Natural killer cell (primary cell): ENCODE results near the gene SUSD1. TPM values are rescaled to one million over a fixed set of nuclear protein-coding genes. Genes with fewer than 3 reads are reported as not detected.

Source experiments
- ATAC-seq, 3 donors: fragments of 150-1000 bp in 2 of 3; fragments of 200-7000 bp in 1 of 3; cut with Tn5 transposase; 1 replicate in 1 of 3; 2 replicates in 2 of 3; pipeline ENCODE4 v1.10.0; 2021; ENCODE audit warnings: mild to moderate bottlenecking in 2 of 3, moderate library complexity in 2 of 3
- DNase-seq, 2 donors: peaks; one replicate each; pipeline versions ENCODE4 v3.0.0 to v3.0.0-alpha.2; 2013 to 2021; ENCODE audit warnings: mixed read lengths in 1 of 2
- H3K27ac ChIP-seq: one replicate; pipeline ENCODE4 v1.5.1; 2013; ENCODE audit warnings: mild to moderate bottlenecking, low read length
- H3K27me3 ChIP-seq: one replicate; pipeline ENCODE4 v1.6.1; 2013; ENCODE audit warnings: low read length; ENCODE audit not compliant: control insufficient read depth, insufficient read depth
- H3K36me3 ChIP-seq: one replicate; pipeline ENCODE4 v1.6.1; 2013; ENCODE audit warnings: low read length; ENCODE audit not compliant: control insufficient read depth, insufficient read depth
- H3K4me1 ChIP-seq: one replicate; pipeline ENCODE4 v1.6.1; 2013; ENCODE audit warnings: low read length; ENCODE audit not compliant: control insufficient read depth, insufficient read depth
- H3K4me3 ChIP-seq: one replicate; pipeline ENCODE4 v1.5.1; 2013; ENCODE audit warnings: low read length
- H3K9me3 ChIP-seq: one replicate; pipeline ENCODE4 v1.6.1; 2013; ENCODE audit warnings: low read length; ENCODE audit not compliant: control insufficient read depth, insufficient read depth
- H3K27ac Mint-ChIP-seq, 2 donors: one replicate each; pipeline ENCODE4 v1.8.0; 2022; ENCODE audit warnings: mild to moderate bottlenecking in 2 of 2, mixed read lengths in 2 of 2, moderate library complexity in 1 of 2
- H3K27me3 Mint-ChIP-seq, 2 donors: one replicate each; pipeline ENCODE4 v1.8.0; 2022; ENCODE audit warnings: low read depth in 2 of 2, mixed read lengths in 2 of 2
- H3K36me3 Mint-ChIP-seq: one replicate; pipeline ENCODE4 v1.8.0; 2022; ENCODE audit warnings: mixed read lengths
- H3K4me1 Mint-ChIP-seq, 2 donors: one replicate each; pipeline ENCODE4 v1.8.0; 2022; ENCODE audit warnings: mixed read lengths in 2 of 2
- H3K4me3 Mint-ChIP-seq: one replicate; pipeline ENCODE4 v1.8.0; 2022; ENCODE audit warnings: mild to moderate bottlenecking, moderate library complexity, mixed read lengths
- H3K9me3 Mint-ChIP-seq, 2 donors: one replicate each; pipeline ENCODE4 v1.8.0; 2022; ENCODE audit warnings: mixed read lengths in 2 of 2
- CTCF ChIP-seq: fragments of 200-600 bp; IDR thresholded peaks from one replicate; pipeline ENCODE4 v1.8.0; 2022; ENCODE audit warnings: antibody characterized with exemption
- WGBS: methylation state at CpG from one replicate; pipeline ENCODE4 v1.1.7; 2013; ENCODE audit warnings: missing lambda C conversion rate; ENCODE audit not compliant: insufficient coverage; 5-methylcytosine and 5-hydroxymethylcytosine counted together
- intact Hi-C: fragments of 100-400 bp; cut with micrococcal nuclease; formaldehyde crosslinking; loops from one replicate; pipeline ENCODE4 v1.14.2; 2022
- total RNA-seq, 4 donors: library from RNA; stranded (reverse); fragments of 120-200 nt in 1 of 4; gene quantifications; one replicate each; pipeline versions ENCODE4 v1.2.3 to v1.2.4, GENCODE V29; 2013 to 2022

Gene SUSD1
- total RNA-seq, 3 donors from 2014 or later (not counting 1 experiment from before 2014, with no cell fraction given) = 74.1 to 97.4 (median 86.9) TPM

- DNase-seq (no peak), ATAC-seq (no peak)
- Histone ChIP-seq H3K27ac (no peak overlapping the region), H3K4me3 (no peak overlapping the region), H3K9me3 (no peaks in the 10 kb centered on the region), H3K36me3 (no peaks in the 10 kb centered on the region), H3K4me1 (peaks cover 18% of the 10 kb centered on the region), H3K27me3 (no peaks in the 10 kb centered on the region)
- H3K27me3 Mint-ChIP-seq = peaks cover 0 to 2% of the 10 kb centered on the region in 2 donors
- H3K36me3 Mint-ChIP-seq = no peaks in the 10 kb centered on the region
- no peak overlapping the region for H3K27ac Mint-ChIP-seq
- no peaks in the 10 kb centered on the region for H3K9me3 Mint-ChIP-seq
- intact Hi-C loops = no loop called here
- TF ChIP-seq CTCF = no peak
- 82% methylated on average over 3 of the region's 3 CpGs for WGBS
- no peak overlapping the region for H3K4me3 Mint-ChIP-seq
- peaks cover 0 to 3% of the 10 kb centered on the region in 2 donors for H3K4me1 Mint-ChIP-seq
Observed at GRCh38 chr9:112009656-112010055, 165.4 kb downstream of the SUSD1 start.

DNA sequence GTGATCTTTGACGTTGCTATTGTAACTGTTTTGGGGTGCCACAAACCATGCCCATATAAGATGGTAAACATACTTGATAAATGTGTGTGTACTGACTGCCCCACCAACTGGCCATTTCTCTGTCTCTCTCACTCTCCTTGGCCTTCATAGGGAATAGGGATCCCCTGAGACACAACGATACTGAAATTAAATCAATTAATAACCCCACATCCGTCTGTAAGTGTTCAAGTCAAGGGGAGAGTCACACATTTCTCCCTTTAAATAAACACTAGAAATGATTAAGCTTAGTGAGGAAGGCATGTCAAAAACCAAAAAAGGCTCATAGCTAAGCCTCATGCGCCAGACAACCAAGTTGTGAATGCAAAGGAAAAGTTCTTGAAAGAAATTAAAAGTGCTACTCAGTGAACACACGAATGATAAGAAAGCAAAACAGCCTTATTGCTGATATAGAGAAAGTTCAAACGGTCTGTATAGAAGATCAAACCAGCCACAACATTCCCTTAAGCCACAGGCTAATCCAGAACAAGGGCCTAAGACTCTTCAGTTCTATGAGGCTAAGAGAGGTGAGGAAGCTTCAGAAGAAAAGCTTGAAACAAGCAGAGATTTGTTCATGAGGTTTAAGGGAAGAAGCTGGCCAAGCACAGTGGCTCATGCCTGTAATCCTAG lies 167.4 kb downstream of the SUSD1 start:
- ATAC-seq (no peak), DNase-seq (no peak)
- Histone ChIP-seq H3K27me3 (no peaks in the 10 kb centered on the region), H3K4me1 (peaks cover 18% of the 10 kb centered on the region), H3K36me3 (no peaks in the 10 kb centered on the region), H3K27ac (no peak overlapping the region), H3K9me3 (no peaks in the 10 kb centered on the region), H3K4me3 (no peak overlapping the region)
- WGBS = 86% methylated on average over 4 of the region's 6 CpGs
- no peak overlapping the region for H3K27ac Mint-ChIP-seq
- H3K4me3 Mint-ChIP-seq = no peak overlapping the region
- no peak for TF ChIP-seq CTCF
- peaks cover 0 to 3% of the 10 kb centered on the region in 2 donors for H3K27me3 Mint-ChIP-seq
- no peaks in the 10 kb centered on the region for H3K9me3 Mint-ChIP-seq
- intact Hi-C loops = no loop called here
- H3K4me1 Mint-ChIP-seq = peaks cover 0 to 4% of the 10 kb centered on the region in 2 donors
- H3K36me3 Mint-ChIP-seq = no peaks in the 10 kb centered on the region

GRCh38 chr9:112006361-112007020 lies 168.6 kb downstream of the SUSD1 start:
- ATAC-seq (no peak), DNase-seq (no peak)
- no peaks in the 10 kb centered on the region for H3K9me3 ChIP-seq
- H3K4me1 Mint-ChIP-seq = peaks cover 0 to 4% of the 10 kb centered on the region in 2 donors
- peaks cover 0 to 3% of the 10 kb centered on the region in 2 donors for H3K27me3 Mint-ChIP-seq
- H3K4me1 ChIP-seq = peaks cover 11% of the 10 kb centered on the region
- WGBS = 97% methylated on average over 10 of the region's 11 CpGs
- intact Hi-C loops = no loop called here
- no peaks in the 10 kb centered on the region for H3K36me3 Mint-ChIP-seq
- no peak overlapping the region for H3K4me3 ChIP-seq
- no peak overlapping the region for H3K4me3 Mint-ChIP-seq
- no peak for TF ChIP-seq CTCF
- H3K27me3 ChIP-seq = no peaks in the 10 kb centered on the region
- H3K27ac ChIP-seq = no peak overlapping the region
- H3K9me3 Mint-ChIP-seq = no peaks in the 10 kb centered on the region
- H3K36me3 ChIP-seq = no peaks in the 10 kb centered on the region
- H3K27ac Mint-ChIP-seq = no peak overlapping the region
